GM19193 (cell line): Measurements from ENCODE around the gene SATB1.

ENCODE experiments used
- POLR2A ChIP-seq: IDR thresholded peaks from 4 replicates; pipeline ENCODE4 v1.6.1; 2011; ENCODE audit not compliant: insufficient read depth, insufficient read length; ENCODE audit errors: extremely low read depth

Gene SATB1

GRCh38 chr3:18415167-18415566 is 10.0 kb downstream of the SATB1 start:
- TF ChIP-seq POLR2A: no peak

GRCh38 chr3:18412684-18413083 is 12.5 kb downstream of the SATB1 start:
- no peak for TF ChIP-seq POLR2A

GRCh38 chr3:18411541-18411940 is 13.6 kb downstream of the SATB1 start:
- TF ChIP-seq POLR2A: no peak

DNA sequence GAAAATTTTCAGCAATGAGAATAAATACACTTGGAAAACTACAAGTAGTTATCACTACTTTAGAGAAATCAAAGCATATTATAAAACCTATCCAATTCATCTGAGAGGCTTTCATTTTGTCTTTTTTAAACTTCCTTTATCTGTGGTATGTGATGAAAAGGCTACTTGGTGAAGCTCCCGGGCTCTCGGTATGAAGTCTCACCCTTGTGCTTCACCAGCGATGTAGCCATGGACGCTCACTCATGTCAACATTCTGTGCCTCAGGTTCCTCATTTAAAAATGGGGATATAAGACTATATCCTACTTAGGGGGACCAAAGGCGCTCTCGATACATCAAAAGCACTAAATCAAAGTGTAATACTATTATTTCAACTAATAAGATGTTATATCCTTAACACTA is 14.9 kb downstream of the SATB1 start:
- no peak for TF ChIP-seq POLR2A

GRCh38 chr3:18409266-18409665 is 15.9 kb downstream of the SATB1 start:
- TF ChIP-seq POLR2A: no peak

- no peak for TF ChIP-seq POLR2A
Observed at GRCh38 chr3:18405141-18405540, 20.0 kb downstream of the SATB1 start.

DNA sequence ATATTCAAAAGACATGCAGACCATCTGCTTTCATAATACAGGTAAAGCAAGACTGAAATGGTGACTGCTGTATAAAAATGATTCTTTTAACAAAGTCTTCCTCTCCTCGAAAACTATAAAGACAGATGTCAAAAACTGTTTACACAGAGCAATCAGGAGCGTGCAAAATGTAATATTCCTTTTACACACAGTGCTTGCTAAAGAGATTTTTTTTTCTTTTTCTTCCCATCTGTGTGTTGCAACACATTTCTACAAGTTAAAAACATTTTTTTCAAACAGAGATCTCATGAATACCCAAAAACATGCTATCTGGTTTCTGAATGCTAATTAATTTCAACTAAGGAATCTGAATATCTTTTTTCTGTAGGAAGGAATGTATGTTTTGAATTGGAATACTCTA is 22.1 kb downstream of the SATB1 start:
- no peak for TF ChIP-seq POLR2A

DNA sequence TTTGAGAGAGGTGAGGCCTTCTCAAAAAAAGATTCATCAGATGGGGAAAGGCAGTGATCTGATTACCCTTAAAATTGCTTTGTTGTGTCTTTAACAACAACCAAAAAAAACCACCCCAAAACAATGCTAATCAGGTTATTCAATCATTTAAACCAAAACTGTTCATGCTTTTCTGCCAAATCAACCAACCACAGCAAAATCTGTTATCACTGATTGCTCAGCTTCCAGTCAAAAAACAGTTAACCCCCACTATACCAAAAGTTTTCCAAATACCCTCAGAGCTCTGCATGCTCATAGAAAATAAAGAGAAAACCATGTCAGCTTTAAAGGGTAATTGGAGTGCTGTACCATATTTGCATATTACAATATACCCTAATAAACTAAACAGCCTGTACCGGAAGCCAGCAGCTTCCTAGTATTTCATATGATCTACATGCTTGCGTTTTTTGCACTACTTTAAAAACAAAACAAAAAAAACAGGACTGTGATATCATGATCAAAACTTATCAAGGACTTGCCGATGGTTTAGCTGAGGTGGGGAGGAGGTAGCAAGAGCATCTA is 22.8 kb downstream of the SATB1 start:
- TF ChIP-seq POLR2A: no peak

DNA sequence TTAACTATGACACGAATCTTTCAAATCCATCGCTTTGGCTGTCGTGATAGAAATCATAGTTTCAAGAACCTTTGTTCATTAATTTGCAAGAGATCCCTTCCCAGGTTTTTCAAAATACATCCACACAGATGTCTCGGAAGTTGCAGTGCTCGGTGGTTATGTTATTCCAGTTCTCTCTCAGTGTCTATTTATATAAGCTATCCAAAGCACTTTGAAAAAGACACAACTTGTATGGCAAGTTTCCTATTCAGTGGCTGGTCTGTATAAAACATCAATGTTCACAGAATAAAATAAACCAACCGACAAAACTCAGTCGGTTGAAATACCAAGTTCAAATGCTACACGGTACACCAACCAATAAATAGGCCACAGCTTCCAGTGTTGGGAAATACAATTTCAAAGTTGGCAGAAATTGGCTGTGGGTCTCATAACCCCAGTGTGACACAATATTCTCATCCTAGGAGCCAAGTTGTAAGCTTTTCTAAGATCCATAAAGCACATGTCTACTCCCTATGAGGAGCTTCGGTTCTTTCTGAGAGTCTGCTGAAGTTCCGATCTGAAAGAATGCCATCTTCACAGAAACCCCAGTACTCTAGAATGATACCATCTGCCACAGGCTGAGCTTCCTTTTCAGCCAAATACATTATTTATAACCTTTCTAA is 23.7 kb downstream of the SATB1 start:
- TF ChIP-seq POLR2A: no peak

DNA sequence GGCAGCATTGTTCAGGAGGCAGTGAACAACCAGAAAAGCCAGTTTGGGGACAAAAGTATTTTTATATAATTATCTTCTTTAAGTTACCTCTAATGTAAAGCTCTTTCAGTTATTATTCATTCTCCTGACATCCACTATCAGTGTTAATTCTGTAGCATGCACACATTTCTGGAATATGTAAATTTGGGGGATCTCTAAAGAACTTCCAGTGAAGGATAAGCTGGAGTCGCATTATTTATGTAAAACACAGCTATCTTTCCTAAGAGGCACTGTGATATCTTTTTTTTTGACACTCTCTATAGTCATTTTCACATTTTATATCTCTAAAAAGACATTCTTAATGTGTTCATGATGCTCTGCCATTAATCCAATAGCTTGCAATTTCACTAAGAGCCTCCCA is 26.7 kb downstream of the SATB1 start:
- TF ChIP-seq POLR2A: no peak

DNA sequence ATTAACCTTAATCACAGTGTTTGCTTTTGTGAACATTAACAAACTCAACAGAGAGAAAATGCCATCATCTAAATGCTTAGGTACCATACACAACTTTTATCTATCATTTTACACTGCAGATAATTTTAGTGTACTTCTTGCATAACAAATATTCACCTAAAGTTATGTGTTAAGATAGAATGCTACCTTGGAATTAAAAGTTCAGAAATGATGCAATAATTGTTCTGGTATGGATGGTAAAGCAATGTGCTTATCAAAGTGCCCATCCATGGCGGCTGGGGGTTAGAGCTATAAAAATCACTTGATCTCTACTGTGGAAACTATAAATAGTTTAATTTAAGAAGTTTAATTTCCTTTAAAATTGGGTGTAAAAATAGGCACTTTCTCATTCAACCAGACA is 28.7 kb downstream of the SATB1 start:
- TF ChIP-seq POLR2A: no peak

GRCh38 chr3:18394384-18394995 is 30.6 kb downstream of the SATB1 start:
- TF ChIP-seq POLR2A: no peak

DNA sequence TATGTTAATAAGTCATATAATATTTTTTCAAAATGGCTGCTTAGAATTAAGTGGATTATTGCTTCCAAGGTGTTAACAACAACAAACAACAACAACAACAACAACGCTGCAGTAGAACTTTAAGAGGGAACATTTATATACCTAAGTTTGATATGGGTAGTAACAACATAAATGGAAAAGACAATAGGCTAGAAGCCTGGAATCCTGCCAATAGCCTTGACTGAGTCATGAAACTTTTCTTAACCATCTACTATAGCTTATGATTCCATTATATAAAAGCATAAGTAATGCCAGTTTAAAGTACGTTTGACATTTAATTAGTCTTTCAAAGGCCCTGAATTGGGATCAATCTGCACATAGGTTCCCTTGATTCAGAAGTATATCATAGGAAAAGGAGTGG is 31.2 kb downstream of the SATB1 start:
- TF ChIP-seq POLR2A: no peak

GRCh38 chr3:18390024-18390660 is 35.0 kb downstream of the SATB1 start:
- TF ChIP-seq POLR2A: no peak

DNA sequence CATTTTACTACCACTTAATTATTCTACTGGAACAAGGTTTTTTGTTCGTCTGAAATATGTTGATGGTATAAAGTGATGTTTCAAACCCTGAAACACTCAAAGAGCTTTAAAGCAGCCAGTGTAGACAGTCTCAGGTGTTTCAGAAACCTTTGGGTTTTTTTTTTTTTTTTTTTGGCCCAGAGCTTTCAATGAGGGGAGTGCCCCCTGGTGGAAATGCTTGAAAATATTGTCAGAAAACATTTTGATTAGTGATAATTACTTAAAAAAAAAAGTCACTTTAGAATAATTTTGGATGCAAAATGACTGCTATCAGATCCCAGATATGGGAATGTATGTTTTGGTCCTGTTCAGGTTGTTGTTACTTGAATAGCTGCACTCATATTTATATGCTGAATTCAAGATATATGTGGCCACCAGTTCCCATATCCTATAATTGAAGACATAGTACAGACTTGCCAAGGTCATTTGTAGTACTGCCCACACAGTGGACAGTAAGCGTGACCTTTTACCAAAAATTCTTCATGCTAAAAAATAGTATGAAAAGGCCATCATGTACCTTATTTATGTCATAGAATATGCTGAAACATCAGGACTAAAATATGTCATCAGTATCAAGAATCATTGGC is 35.9 kb downstream of the SATB1 start:
- no peak for TF ChIP-seq POLR2A
